GM19023 (cell line): ENCODE measurements around the gene PLEKHM2.

Experiments
- ATAC-seq: cut with Tn5 transposase; IDR thresholded peaks from one replicate; pipeline ENCODE4 v1.9.1; 2021; ENCODE audit warnings: mild to moderate bottlenecking, moderate library complexity; ENCODE audit not compliant: unreplicated experiment

PLEKHM2 gene

GRCh38 chr1:15724949-15725880 is 41.1 kb downstream of the PLEKHM2 start:
- no peak for ATAC-seq

GRCh38 chr1:15726508-15726907 is 42.4 kb downstream of the PLEKHM2 start:
- ATAC-seq: no peak

GRCh38 chr1:15727021-15727420 is 42.9 kb downstream of the PLEKHM2 start:
- ATAC-seq: no peak

GRCh38 chr1:15727424-15727823 is 43.3 kb downstream of the PLEKHM2 start:
- no peak for ATAC-seq

GRCh38 chr1:15727866-15728534 is 43.9 kb downstream of the PLEKHM2 start:
- ATAC-seq: no peak

- ATAC-seq: no peak
Measured at GRCh38 chr1:15728937-15729657, 45.0 kb downstream of the PLEKHM2 start.

GRCh38 chr1:15730423-15730822 is 46.3 kb downstream of the PLEKHM2 start:
- ATAC-seq: no peak

- ATAC-seq: no peak
Measured at GRCh38 chr1:15730936-15731335, 46.8 kb downstream of the PLEKHM2 start.

- no peak for ATAC-seq
Measured at GRCh38 chr1:15731735-15732685, 47.9 kb downstream of the PLEKHM2 start.

- ATAC-seq: no peak
Measured at GRCh38 chr1:15732686-15733081, 48.6 kb downstream of the PLEKHM2 start.

GRCh38 chr1:15733218-15733725 is 49.2 kb downstream of the PLEKHM2 start:
- ATAC-seq: no peak

- ATAC-seq: no peak
Measured at GRCh38 chr1:15733726-15734226, 49.7 kb downstream of the PLEKHM2 start.

GRCh38 chr1:15734296-15734695 is 50.2 kb downstream of the PLEKHM2 start:
- no peak for ATAC-seq

- no peak for ATAC-seq
Measured at GRCh38 chr1:15734901-15735300, 50.8 kb downstream of the PLEKHM2 start.

- no peak for ATAC-seq
Measured at GRCh38 chr1:15735304-15736037, 51.4 kb downstream of the PLEKHM2 start.

- ATAC-seq: no peak
Measured at GRCh38 chr1:15736038-15736891, 52.1 kb downstream of the PLEKHM2 start, which contains the start of gene SLC25A34. SLC25A34 (plus strand) TSS chr1:15736258; CDS start chr1:15736486, 228 bp downstream.

- ATAC-seq: no peak
Measured at GRCh38 chr1:15736892-15737261, 52.8 kb downstream of the PLEKHM2 start.
